Activated CD4-positive, alpha-beta T cell treated with anti-CD3 and anti-CD28 coated beads, Interleukin-2, amount 10 ng/mL, durations not matched to agents 24 days and 14 days (primary cell): Measurements from ENCODE around the gene TALDO1. TPM values are rescaled to one million over a fixed set of nuclear protein-coding genes. Genes with fewer than 3 reads are reported as not detected.
A peak's percentile ranks its signal among the peaks of the same experiment; 100 is the strongest.

Experiments
- DNase-seq: peaks from one replicate; pipeline ENCODE4 v3.0.0; 2022
- H3K27ac Mint-ChIP-seq: one replicate; pipeline ENCODE4 v1.8.0; 2022; ENCODE audit warnings: mild to moderate bottlenecking, mixed read lengths
- H3K27me3 Mint-ChIP-seq: one replicate; pipeline ENCODE4 v1.8.0; 2022; ENCODE audit warnings: mixed read lengths
- H3K36me3 Mint-ChIP-seq: one replicate; pipeline ENCODE4 v1.8.0; 2022; ENCODE audit warnings: low read depth, mild to moderate bottlenecking, mixed read lengths
- H3K4me1 Mint-ChIP-seq: one replicate; pipeline ENCODE4 v1.8.0; 2021; ENCODE audit warnings: mixed read lengths
- H3K4me3 Mint-ChIP-seq: one replicate; pipeline ENCODE4 v1.8.0; 2022; ENCODE audit warnings: mild to moderate bottlenecking, moderate library complexity, mixed read lengths
- H3K9me3 Mint-ChIP-seq: one replicate; pipeline ENCODE4 v1.8.0; 2021; ENCODE audit warnings: mixed read lengths
- intact Hi-C: fragments of 100-400 bp; cut with micrococcal nuclease; formaldehyde crosslinking; loops from one replicate; pipeline ENCODE4 v1.15.1; 2023
- total RNA-seq: library from RNA; stranded (reverse); gene quantifications from 2 replicates; pipeline ENCODE4 v1.2.3, GENCODE V29; 2022

TALDO1 gene
- total RNA-seq, 1 donor from 2014 or later, result 265 TPM

DNA sequence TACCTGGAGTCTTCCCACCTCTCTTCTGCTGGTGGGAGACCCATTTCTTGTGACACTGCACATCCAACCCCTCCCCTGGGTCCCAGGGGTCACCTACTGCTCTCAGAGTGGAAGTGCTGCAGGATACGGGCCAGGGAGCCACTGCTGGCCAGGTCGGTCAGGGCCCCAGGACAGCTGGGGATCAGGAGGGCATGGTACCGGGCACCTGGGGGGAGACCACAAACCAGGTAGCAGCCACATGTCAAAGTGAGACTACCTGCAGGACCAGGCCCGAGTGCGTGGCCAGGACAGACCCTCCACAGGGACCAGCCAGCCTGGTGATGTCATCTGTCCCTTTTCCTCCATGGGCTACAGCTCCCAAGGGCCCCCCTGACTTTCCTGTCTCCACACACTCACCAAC is 26.2 kb downstream of the TALDO1 start:
- H3K36me3 Mint-ChIP-seq, result peaks cover 19% of the 10 kb centered on the region
- peaks cover 10% of the 10 kb centered on the region for H3K4me1 Mint-ChIP-seq
- no peak for DNase-seq
- H3K4me3 Mint-ChIP-seq, result no peak overlapping the region
- H3K27me3 Mint-ChIP-seq, result no peaks in the 10 kb centered on the region
- intact Hi-C loops, result no loop called here
- no peak overlapping the region for H3K27ac Mint-ChIP-seq
- H3K9me3 Mint-ChIP-seq, result no peaks in the 10 kb centered on the region

DNA sequence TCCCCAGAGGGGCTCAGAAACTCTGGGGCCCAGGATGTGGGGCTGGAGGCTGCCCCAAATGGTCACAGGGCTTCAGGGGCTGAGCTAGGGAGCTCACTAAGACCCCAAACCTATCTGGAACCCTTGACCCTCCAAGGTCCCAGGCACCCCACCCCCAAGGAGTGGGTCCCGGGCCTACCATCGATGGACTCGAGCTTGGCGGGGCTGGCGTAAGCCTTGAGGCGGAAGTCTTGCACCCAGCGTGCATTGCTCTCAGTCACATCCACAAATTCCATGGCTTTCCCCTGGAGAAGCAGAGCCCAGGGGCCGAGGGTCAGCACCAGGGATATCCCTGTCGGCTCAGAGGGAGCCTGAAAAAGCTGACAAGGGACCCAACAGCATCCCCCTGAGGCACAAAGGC is 26.6 kb downstream of the TALDO1 start:
- Mint-ChIP-seq H3K27me3 (no peaks in the 10 kb centered on the region), H3K9me3 (no peaks in the 10 kb centered on the region), H3K4me3 (no peak overlapping the region), H3K27ac (no peak overlapping the region), H3K36me3 (peaks cover 19% of the 10 kb centered on the region), H3K4me1 (peaks cover 11% of the 10 kb centered on the region)
- intact Hi-C loops, result no loop called here
- peak; percentile 55 for DNase-seq

DNA sequence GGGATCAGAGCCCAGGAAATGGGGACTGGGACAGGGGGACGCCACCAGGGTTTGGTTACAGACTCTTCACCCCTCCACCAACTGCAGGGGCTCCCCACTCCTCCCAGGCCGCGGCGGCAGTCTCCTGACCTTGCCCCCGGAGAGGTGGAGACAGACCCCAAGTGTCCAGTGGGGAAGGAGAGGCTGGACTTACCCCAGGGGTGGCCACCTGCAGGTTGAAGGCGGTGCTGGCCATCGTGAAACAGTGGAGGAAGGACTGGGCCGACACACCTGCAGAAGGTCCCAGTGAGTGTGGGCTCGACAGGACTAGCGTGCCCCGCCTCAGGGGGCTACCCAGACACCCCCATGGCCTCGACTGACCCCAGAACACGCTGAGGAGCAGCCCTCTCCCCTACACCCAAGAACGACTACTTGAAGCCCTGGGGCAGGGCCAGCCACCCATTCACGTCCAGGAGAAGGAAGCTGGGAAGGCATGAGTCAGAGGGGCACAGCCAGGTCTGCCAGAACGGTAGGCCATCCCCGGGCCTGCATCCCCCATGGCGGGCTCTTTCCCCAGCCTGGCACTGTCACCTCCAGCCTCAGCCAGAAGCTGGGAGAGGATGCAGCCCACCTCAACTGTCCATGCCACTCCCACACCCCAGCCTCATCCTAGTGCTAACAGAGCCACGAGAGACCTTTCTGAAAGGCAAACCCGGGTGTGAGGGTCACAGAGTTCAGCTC is 27.8 kb downstream of the TALDO1 start:
- intact Hi-C loops, result no loop called here
- Mint-ChIP-seq H3K9me3 (no peaks in the 10 kb centered on the region), H3K27ac (peak overlapping the region; percentile 64), H3K4me3 (peak overlapping the region; percentile 71), H3K36me3 (peaks cover 19% of the 10 kb centered on the region), H3K4me1 (peaks cover 15% of the 10 kb centered on the region), H3K27me3 (no peaks in the 10 kb centered on the region)
- DNase-seq, result peak; percentile 57

DNA sequence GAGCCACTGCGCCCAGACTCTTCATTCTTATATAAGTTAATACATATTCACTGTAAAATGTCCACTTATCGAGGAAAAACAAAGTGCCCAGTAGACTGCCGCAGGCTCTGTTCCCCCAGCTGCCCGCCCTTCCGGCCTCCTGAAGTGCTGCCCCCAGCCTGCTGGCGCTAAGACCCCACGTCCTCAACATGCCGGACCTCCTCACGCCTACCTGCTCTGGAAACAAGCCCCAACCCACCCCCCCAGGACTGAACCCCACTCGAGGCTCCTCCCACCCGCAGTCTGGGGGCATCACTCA is 28.9 kb downstream of the TALDO1 start:
- H3K4me1 Mint-ChIP-seq, result peaks cover 18% of the 10 kb centered on the region
- no peaks in the 10 kb centered on the region for H3K9me3 Mint-ChIP-seq
- H3K27me3 Mint-ChIP-seq, result no peaks in the 10 kb centered on the region
- peak overlapping the region; percentile 85 for H3K27ac Mint-ChIP-seq
- intact Hi-C loops, result loop anchor here (2.0 kb wide), 1 partner anchor 21 kb away; no protein-coding TSS in a partner anchor
- peak overlapping the region; percentile 92 for H3K4me3 Mint-ChIP-seq
- H3K36me3 Mint-ChIP-seq, result peaks cover 18% of the 10 kb centered on the region
- DNase-seq, result no peak

DNA sequence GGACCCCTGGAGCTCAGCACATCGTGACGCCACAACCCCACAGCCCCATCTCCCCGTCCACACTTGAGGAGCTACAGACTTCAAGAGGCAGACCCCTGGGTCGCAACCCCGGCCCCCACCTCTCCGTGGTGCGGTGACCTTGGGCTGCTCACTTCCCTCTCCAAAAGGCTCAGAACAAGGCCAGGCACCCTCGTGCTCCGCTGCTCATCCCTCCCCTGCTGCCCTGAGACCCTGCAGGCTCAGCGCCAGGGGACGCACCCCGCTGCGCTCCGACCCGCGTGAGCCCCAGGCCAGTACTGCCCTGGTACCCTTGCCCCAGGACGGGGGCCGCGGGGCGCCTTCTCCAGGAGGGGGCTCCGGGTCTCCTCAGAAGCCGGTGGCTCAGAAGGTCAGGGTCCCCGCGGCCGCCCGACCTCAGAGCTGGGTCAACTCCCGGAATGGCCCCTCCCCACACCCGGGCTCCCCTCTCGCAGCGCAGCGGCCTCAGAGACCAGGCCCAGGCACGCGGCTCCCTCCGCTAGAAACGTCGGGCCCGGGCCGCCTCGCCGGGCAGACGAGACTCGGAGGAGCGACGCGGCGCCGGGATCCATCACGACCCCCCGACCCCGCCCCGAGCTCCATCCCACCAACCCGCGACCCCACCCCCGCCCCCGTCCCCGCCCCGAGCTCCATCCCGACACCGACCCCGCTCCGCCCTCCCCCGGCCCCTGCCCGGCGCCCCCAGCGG is 29.5 kb downstream of the TALDO1 start:
- Mint-ChIP-seq H3K36me3 (peaks cover 19% of the 10 kb centered on the region), H3K4me3 (peak overlapping the region; percentile 92), H3K27ac (peak overlapping the region; percentile 85), H3K27me3 (no peaks in the 10 kb centered on the region), H3K4me1 (peaks cover 18% of the 10 kb centered on the region), H3K9me3 (no peaks in the 10 kb centered on the region)
- intact Hi-C loops, result loop anchor here (1.0 to 2.0 kb wide), 3 partner anchors 14 to 33 kb away; partner anchors contain the start of genes CEND1 and RPLP2
- DNase-seq, result no peak

DNA sequence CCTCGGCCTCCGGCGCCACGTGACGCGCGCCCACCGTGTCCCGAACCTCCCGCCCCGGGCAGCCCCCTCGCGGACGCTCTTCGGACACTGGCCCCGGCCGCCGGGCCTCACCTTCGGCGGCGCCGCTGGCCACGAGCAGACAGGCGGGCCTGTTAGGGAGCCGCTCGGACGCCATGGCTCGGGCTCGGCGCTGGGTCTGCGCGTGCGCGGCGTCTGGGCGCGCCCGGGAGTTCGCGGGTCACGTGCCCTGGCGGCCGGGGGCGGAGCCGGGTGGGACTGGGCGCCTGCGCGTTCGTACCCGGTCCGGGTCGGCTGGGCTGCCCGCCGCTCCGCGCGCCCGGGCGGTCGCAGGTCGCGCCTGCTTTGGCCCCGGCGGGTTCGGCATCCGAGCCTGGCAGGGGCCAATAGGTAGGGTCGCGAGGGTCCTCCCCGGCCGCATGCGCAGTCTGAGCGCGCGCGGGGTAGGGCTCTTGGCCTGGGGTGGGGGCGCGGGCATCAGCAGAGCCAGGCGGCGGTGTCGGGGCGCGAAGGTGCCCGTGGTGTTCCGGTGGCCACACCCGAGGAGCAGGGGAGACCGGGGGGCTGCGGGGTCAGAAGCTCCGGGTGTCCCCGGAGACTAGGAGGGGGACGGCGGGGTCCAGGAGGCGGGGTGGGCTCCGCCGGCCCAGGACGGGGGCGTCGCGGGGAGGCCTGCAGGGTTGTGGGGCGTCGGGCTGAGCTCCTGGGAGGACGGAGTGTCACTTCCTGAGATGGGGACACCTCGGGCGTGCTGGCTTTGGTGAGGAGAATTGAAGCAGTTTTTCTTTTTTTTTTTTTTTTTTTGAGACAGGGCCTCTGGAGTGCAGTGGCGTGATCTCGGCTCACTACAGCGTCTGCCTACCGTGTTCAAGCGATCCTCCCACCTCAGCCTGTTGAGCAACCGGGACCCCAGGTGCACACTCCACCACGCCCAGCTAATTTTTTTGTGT is 30.3 kb downstream of the TALDO1 start, which contains the start of gene GATD1:
Gene GATD1 (minus strand): TSS at position 200 of the 968 bp plus-strand sequence. CDS start 25 bp downstream, at position 175.
- Mint-ChIP-seq H3K4me1 (peaks cover 18% of the 10 kb centered on the region), H3K27me3 (no peaks in the 10 kb centered on the region), H3K9me3 (no peaks in the 10 kb centered on the region), H3K27ac (peak within 1 kb of the TSS; percentile 85), H3K36me3 (peaks cover 19% of the 10 kb centered on the region), H3K4me3 (peak within 1 kb of the TSS; percentile 92)
- intact Hi-C loops, result loop anchor here (1.0 to 2.0 kb wide), 3 partner anchors 13 to 32 kb away; partner anchors contain the start of genes CEND1 and RPLP2
- peak; percentile 99 for DNase-seq

DNA sequence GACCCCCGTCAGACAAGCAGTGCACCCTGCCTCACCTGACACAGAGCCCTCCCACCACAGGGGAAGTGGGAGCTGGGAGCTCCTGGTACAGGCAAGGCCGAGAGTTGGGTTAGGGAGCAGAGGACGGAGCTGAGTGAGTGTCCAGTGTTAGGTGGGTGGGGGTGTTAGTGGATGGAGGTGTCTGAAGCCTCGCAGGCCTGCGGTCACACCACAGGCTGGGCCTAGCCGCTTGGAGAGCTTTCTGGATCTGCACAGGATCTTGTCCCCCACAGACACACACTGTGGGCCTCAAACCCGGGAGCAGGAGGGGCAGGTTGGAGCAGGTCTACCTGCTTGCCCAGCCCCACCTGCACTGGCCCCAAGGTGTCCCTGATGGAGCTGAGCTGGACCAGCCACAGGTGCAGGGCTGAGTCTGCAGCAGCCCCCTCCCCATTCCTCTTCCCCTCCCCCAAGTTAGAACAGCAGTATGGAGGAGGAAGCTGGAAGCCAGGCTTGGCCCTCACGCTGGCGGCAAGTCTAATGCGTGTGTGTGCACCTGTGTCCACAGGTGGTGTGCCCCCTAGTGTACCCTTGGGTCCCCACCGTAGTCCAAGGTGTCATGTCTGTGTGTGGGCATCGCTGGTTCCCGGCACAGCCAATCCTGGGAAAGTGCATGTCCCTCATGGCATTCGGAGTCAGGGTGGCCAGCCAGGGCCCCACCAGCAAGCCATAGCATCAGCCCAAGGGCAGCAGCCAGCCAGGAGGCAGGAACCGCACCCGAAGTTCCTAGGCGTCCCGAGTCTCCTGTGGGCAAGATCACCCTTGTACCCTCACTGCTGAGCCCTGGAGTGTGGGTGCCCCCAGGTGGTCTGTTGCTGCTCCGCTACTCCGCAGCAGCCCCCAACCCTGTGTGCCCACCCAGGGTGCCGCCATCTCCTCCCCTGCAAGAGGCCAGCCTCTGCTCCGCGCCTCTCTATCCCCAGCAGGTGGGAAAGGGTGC is 32.0 kb downstream of the TALDO1 start:
- Mint-ChIP-seq H3K4me3 (peak overlapping the region; percentile 92), H3K27me3 (no peaks in the 10 kb centered on the region), H3K27ac (no peak overlapping the region), H3K36me3 (peaks cover 24% of the 10 kb centered on the region), H3K4me1 (peaks cover 18% of the 10 kb centered on the region), H3K9me3 (no peaks in the 10 kb centered on the region)
- DNase-seq, result no peak
- intact Hi-C loops, result no loop called here

DNA sequence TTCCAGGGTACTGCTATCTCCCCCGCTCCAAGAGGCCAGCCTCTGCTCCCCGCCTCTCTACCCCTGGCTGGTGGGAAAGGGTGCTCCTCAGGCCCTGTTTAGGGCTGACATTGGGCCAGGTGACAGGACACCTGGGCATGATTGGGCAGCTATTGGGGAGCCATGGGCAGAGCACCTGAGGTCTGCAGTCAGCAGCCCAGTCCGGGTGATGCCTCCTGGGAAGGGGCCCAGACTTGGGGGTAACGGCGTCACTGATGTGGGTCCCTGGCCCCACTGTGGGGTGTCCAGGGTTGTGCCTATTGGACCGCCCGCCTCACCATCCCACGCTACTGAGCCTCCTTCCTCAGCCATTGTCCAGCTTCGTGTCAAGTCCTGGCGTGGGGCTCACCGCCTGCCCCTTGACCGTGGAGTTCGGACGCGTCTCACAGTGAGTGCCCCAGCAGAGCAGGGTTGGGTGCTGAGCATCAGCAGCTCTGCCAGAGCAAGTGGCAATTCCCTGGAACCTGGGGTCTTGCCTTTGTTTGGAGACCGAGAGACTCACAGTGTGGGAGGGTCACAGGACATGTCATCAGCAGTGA is 32.8 kb downstream of the TALDO1 start:
- Mint-ChIP-seq H3K27ac (no peak overlapping the region), H3K4me3 (peak overlapping the region; percentile 21), H3K36me3 (peaks cover 27% of the 10 kb centered on the region), H3K27me3 (no peaks in the 10 kb centered on the region), H3K9me3 (no peaks in the 10 kb centered on the region), H3K4me1 (peaks cover 16% of the 10 kb centered on the region)
- DNase-seq, result no peak
- intact Hi-C loops, result no loop called here

DNA sequence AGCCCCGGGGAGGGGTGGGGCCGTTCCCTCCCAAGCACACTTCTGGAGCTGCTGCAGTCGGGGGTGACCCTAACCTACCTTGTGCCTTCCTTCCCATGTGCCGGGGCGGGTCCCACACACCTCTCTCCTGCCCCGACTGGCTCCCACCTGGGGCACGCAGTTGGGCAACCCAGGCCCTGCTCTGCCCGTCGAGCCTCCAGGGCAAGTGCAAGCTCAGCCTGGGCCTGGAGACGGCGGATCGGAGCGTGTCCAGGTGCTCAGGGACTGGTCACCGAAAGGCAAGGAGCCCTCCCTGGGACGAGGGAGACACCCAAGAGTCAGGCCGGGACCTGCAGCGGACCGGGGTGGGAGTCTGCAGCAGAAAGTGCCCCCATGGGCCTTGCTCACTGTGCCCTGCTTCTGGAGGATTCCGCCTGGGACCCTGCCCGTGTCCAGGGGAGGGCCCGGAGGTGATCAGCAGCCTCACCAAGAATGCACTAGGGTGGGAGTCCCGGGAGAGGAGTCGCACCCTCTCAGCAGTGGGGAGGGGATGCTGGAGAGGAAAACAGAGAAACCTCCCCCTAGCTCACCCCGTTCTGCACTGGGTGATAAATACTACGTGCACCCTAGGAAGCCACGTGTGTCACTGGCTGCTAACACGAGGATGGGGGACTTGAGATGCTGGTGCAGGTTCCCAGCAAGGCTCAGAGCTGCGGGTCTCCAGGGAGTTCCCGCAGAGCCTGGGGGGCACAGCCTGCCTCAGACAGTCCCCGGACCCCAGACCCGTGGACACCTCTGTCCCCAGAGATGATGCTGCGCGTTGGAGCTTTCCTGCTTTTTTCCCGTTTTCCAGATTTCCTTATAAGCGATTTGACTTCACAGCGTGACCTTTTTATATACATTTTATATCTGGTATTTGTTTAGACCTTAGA is 35.3 kb downstream of the TALDO1 start:
- peaks cover 7% of the 10 kb centered on the region for H3K4me1 Mint-ChIP-seq
- H3K4me3 Mint-ChIP-seq, result no peak overlapping the region
- no peaks in the 10 kb centered on the region for H3K9me3 Mint-ChIP-seq
- no peak for DNase-seq
- peaks cover 24% of the 10 kb centered on the region for H3K36me3 Mint-ChIP-seq
- no peak overlapping the region for H3K27ac Mint-ChIP-seq
- intact Hi-C loops, result no loop called here
- H3K27me3 Mint-ChIP-seq, result no peaks in the 10 kb centered on the region

DNA sequence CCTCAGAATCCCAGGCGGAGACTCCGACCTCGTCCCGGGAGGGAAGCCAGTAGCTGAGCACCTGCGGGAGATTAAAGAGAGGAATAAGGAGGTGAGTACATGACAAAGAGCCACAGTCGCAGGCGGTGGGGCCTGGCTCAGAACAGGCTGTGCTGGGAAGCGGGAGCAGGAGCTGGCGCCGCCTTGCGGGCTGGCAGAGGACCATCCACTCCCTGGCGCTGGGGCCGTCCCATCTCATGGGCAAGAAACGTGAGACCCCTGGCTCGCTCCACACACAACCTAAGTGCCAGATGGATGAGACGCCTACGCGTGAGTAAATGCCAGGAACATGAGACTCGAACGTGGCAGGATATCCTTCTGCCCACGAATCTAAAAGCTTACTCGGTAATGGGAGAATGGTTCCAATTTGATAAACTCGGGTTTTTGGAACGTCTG is 36.3 kb downstream of the TALDO1 start:
- intact Hi-C loops, result no loop called here
- Mint-ChIP-seq H3K4me1 (peaks cover 9% of the 10 kb centered on the region), H3K4me3 (no peak overlapping the region), H3K36me3 (peaks cover 21% of the 10 kb centered on the region), H3K9me3 (no peaks in the 10 kb centered on the region), H3K27me3 (no peaks in the 10 kb centered on the region), H3K27ac (no peak overlapping the region)
- DNase-seq, result no peak

DNA sequence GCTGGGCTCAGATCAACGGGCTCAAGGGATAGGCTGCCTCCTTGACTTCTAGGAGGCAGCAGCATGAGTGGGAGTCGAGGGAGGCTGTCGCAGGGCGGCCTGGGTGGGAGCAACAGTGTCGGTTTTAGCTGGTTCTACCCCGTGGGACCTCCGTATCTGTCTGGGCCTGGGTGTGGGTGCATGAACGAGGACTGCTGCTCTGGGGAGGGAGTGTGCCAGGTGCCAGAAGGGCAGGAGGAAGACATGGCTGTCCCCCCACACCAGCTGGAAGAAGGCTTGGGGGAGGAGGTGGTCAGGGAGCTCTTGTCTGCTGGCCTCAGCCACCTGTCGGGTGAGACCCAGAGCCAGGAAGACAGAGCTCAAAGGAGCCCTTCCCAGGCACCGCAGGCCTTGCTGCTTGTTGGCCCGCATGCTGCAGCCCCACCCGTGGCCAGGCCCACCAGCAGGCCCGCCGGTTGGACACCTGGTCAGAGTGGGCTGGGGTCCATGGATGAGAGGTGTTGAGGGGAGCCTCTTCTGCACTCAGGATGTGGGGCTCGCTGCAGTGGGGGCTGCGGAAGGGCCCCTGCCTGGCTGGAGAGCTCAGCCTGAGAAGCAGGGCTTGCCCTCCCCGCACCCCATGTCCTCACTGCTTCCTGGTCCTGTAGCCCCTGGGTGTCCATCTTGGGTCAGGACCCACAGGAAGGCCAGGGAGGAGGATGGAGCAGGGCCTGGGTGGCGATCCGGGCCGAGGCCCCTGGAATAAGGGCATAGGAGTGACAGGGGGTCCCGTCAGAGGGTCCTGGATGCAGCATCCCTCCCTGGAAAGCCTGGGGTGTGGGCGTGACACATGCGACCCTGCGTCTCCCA is 39.2 kb downstream of the TALDO1 start:
- no peak overlapping the region for H3K27ac Mint-ChIP-seq

More for the DNA sequence above, 39.2 kb downstream of the TALDO1 start:
- peaks cover 4% of the 10 kb centered on the region for H3K4me1 Mint-ChIP-seq
- no peaks in the 10 kb centered on the region for H3K9me3 Mint-ChIP-seq
- DNase-seq, result no peak
- no peaks in the 10 kb centered on the region for H3K27me3 Mint-ChIP-seq
- H3K36me3 Mint-ChIP-seq, result peaks cover 15% of the 10 kb centered on the region
- intact Hi-C loops, result no loop called here
- H3K4me3 Mint-ChIP-seq, result no peak overlapping the region
